G401 (cell line): ENCODE measurements around the gene KBTBD12. TPM values are rescaled to one million over a fixed set of nuclear protein-coding genes. Genes with fewer than 3 reads are reported as not detected.
A peak's percentile ranks its signal among the peaks of the same experiment; 100 is the strongest.

Experiments
- DNase-seq: peaks from one replicate; pipeline ENCODE4 v3.0.0-alpha.2; 2015; ENCODE audit warnings: low spot score
- in situ Hi-C: cut with HindIII; loops from 2 replicates; pipeline ENCODE4 v1.10.0; 2016; ENCODE audit warnings: low sequenced_read_pairs, mixed read lengths
- total RNA-seq: library from RNA; depleted of rRNA; stranded (reverse); fragments of >200 nt; shearing (Covaris generic); gene quantifications from 2 replicates; pipeline ENCODE4 v1.2.3, GENCODE V29; 2014

KBTBD12 gene
- total RNA-seq, 1 experiment from 2014 or later, result not detected

GRCh38 chr3:127940116-127940515 lies 25.1 kb downstream of the KBTBD12 start:
- DNase-seq, result no peak
- in situ Hi-C loops, result no loop called here

GRCh38 chr3:127942613-127943012 lies 27.6 kb downstream of the KBTBD12 start:
- DNase-seq, result no peak
- in situ Hi-C loops, result no loop called here

GRCh38 chr3:127948211-127948610 lies 33.2 kb downstream of the KBTBD12 start:
- in situ Hi-C loops, result no loop called here
- DNase-seq, result no peak

- peak; percentile 61 for DNase-seq
- in situ Hi-C loops, result no loop called here
Observed at GRCh38 chr3:127949446-127950055, 34.5 kb downstream of the KBTBD12 start.

- in situ Hi-C loops, result no loop called here
- DNase-seq, result no peak
Observed at GRCh38 chr3:127951276-127951675, 36.2 kb downstream of the KBTBD12 start.

- no peak for DNase-seq
- in situ Hi-C loops, result no loop called here
Observed at GRCh38 chr3:127953091-127954035, 38.3 kb downstream of the KBTBD12 start.

GRCh38 chr3:127954640-127955039 lies 39.6 kb downstream of the KBTBD12 start:
- in situ Hi-C loops, result no loop called here
- DNase-seq, result peak; percentile 56

- in situ Hi-C loops, result no loop called here
Observed at GRCh38 chr3:127955728-127956127, 40.7 kb downstream of the KBTBD12 start.

GRCh38 chr3:127959041-127959440 lies 44.0 kb downstream of the KBTBD12 start:
- DNase-seq, result no peak
- in situ Hi-C loops, result no loop called here

More at GRCh38 chr3:127955728-127956127, 40.7 kb downstream of the KBTBD12 start:
- DNase-seq, result no peak

GRCh38 chr3:127959873-127960272 lies 44.8 kb downstream of the KBTBD12 start:
- in situ Hi-C loops, result no loop called here
- DNase-seq, result peak; percentile 63

- peak; percentile 33 for DNase-seq
- in situ Hi-C loops, result no loop called here
Observed at GRCh38 chr3:127960421-127960965, 45.5 kb downstream of the KBTBD12 start.

GRCh38 chr3:127961124-127961523 lies 46.1 kb downstream of the KBTBD12 start:
- peak; percentile 20 for DNase-seq
- in situ Hi-C loops, result no loop called here

GRCh38 chr3:127961963-127962362 lies 46.9 kb downstream of the KBTBD12 start:
- DNase-seq, result no peak
- in situ Hi-C loops, result no loop called here

- DNase-seq, result no peak
- in situ Hi-C loops, result no loop called here
Observed at GRCh38 chr3:127962937-127963336, 47.9 kb downstream of the KBTBD12 start.

- in situ Hi-C loops, result no loop called here
- no peak for DNase-seq
Observed at GRCh38 chr3:127964053-127964452, 49.0 kb downstream of the KBTBD12 start.

- no peak for DNase-seq
- in situ Hi-C loops, result no loop called here
Observed at GRCh38 chr3:127964816-127965215, 49.8 kb downstream of the KBTBD12 start.

GRCh38 chr3:127967316-127967715 lies 52.3 kb downstream of the KBTBD12 start:
- in situ Hi-C loops, result no loop called here
- no peak for DNase-seq

GRCh38 chr3:127970966-127971592 lies 56.0 kb downstream of the KBTBD12 start:
- peak; percentile 90 for DNase-seq
- in situ Hi-C loops, result no loop called here

GRCh38 chr3:127974226-127974625 lies 59.2 kb downstream of the KBTBD12 start:
- no peak for DNase-seq
- in situ Hi-C loops, result no loop called here
